Smooth muscle cell (in vitro differentiated cells): ENCODE data around the gene CDC42BPB. TPM values are rescaled to one million over a fixed set of nuclear protein-coding genes. Genes with fewer than 3 reads are reported as not detected.

Experiments used
- DNase-seq: peaks from one replicate; lab custom pipeline; 2025; ENCODE audit not compliant: unreplicated experiment; lab: John Stamatoyannopoulos, UW
- H2AFZ ChIP-seq: fragments of 200-600 bp; sonication (generic); 2 replicates; pipeline ENCODE4 v1.6.0; 2016; ENCODE audit warnings: antibody characterized with exemption, low read depth, mild to moderate bottlenecking
- H3F3A ChIP-seq: fragments of 200-600 bp; sonication (generic); 2 replicates; pipeline ENCODE4 v1.6.0; 2017; ENCODE audit warnings: antibody characterized with exemption, low read depth
- H3K27ac ChIP-seq: fragments of 200-600 bp; sonication (generic); 2 replicates; pipeline ENCODE4 v1.5.1; 2016; ENCODE audit warnings: low read depth, mild to moderate bottlenecking
- H3K27me3 ChIP-seq: fragments of 200-600 bp; sonication (generic); 2 replicates; pipeline ENCODE4 v1.6.1; 2016; ENCODE audit warnings: low read depth, mild to moderate bottlenecking
- H3K36me3 ChIP-seq: fragments of 200-600 bp; sonication (generic); 2 replicates; pipeline ENCODE4 v1.5.1; 2016; ENCODE audit warnings: low read depth
- H3K4me1 ChIP-seq: fragments of 200-600 bp; sonication (generic); 2 replicates; pipeline ENCODE4 v1.5.1; 2016; ENCODE audit warnings: low read depth
- H3K4me2 ChIP-seq: fragments of 200-600 bp; sonication (generic); 2 replicates; pipeline ENCODE4 v1.6.0; 2016; ENCODE audit warnings: mild to moderate bottlenecking
- H3K4me3 ChIP-seq: fragments of 200-600 bp; sonication (generic); 2 replicates; pipeline ENCODE4 v1.5.1; 2016; ENCODE audit warnings: mild to moderate bottlenecking
- H3K79me2 ChIP-seq: fragments of 200-600 bp; sonication (generic); 2 replicates; pipeline ENCODE4 v1.6.0; 2016; ENCODE audit warnings: low read depth, mild to moderate bottlenecking
- H3K9ac ChIP-seq: fragments of 200-600 bp; sonication (generic); 2 replicates; pipeline ENCODE4 v1.6.0; 2016; ENCODE audit warnings: low read depth
- H3K9me3 ChIP-seq: fragments of 200-600 bp; sonication (generic); replicated peaks from 2 replicates; pipeline ENCODE4 v1.5.1; 2016; ENCODE audit warnings: low read depth
- H4K20me1 ChIP-seq: fragments of 200-600 bp; sonication (generic); 2 replicates; pipeline ENCODE4 v1.6.0; 2016; ENCODE audit warnings: low read depth
- WGBS: methylation state at CpG from one replicate; pipeline ENCODE4 v1.1.7; 2016; ENCODE audit warnings: low lambda C conversion rate; 5-methylcytosine and 5-hydroxymethylcytosine counted together
- polyA plus RNA-seq: library from polyadenylated mRNA; unstranded; fragments of >200 nt; fragmentation: Nextera tagmentation; extraction: Ambion mirVana; gene quantifications from 2 replicates; pipeline ENCODE4 v1.2.1, GENCODE V29; 2016
- total RNA-seq: library from RNA; depleted of rRNA; stranded (reverse); fragments of >200 nt; gene quantifications from 2 replicates; pipeline ENCODE4 v1.2.3, GENCODE V29; 2014
- TF ChIP-seq, protein P1 (sequence below): fragments of 200-600 bp; sonication (generic); IDR thresholded peaks from 2 replicates; pipeline ENCODE4 v1.5.1; 2017; ENCODE audit warnings: borderline replicate concordance, mild to moderate bottlenecking, antibody characterized with exemption; ENCODE audit not compliant: insufficient read depth, poor library complexity, severe bottlenecking

The CDC42BPB gene
- total and polyA plus RNA-seq, 2 experiments from 2014 or later = 11.3 to 71.2 TPM

GRCh38 chr14:102917056-102917385 is 140.3 kb downstream of the CDC42BPB start:
- WGBS = 98% methylated on average over 6 of the region's 6 CpGs
- Histone ChIP-seq H3F3A (no peaks in the 10 kb centered on the region), H3K36me3 (no peaks in the 10 kb centered on the region), H3K9me3 (no peaks in the 10 kb centered on the region), H3K4me3 (no peak overlapping the region), H3K9ac (no peak overlapping the region), H4K20me1 (no peaks in the 10 kb centered on the region), H3K79me2 (no peaks in the 10 kb centered on the region), H3K27ac (no peak overlapping the region), H2AFZ (no peak overlapping the region), H3K4me1 (no peaks in the 10 kb centered on the region), H3K27me3 (peaks cover 11% of the 10 kb centered on the region), H3K4me2 (no peak overlapping the region)
- TF ChIP-seq, protein P1, sequence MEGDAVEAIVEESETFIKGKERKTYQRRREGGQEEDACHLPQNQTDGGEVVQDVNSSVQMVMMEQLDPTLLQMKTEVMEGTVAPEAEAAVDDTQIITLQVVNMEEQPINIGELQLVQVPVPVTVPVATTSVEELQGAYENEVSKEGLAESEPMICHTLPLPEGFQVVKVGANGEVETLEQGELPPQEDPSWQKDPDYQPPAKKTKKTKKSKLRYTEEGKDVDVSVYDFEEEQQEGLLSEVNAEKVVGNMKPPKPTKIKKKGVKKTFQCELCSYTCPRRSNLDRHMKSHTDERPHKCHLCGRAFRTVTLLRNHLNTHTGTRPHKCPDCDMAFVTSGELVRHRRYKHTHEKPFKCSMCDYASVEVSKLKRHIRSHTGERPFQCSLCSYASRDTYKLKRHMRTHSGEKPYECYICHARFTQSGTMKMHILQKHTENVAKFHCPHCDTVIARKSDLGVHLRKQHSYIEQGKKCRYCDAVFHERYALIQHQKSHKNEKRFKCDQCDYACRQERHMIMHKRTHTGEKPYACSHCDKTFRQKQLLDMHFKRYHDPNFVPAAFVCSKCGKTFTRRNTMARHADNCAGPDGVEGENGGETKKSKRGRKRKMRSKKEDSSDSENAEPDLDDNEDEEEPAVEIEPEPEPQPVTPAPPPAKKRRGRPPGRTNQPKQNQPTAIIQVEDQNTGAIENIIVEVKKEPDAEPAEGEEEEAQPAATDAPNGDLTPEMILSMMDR = no peak
- DNase-seq = no peak

DNA sequence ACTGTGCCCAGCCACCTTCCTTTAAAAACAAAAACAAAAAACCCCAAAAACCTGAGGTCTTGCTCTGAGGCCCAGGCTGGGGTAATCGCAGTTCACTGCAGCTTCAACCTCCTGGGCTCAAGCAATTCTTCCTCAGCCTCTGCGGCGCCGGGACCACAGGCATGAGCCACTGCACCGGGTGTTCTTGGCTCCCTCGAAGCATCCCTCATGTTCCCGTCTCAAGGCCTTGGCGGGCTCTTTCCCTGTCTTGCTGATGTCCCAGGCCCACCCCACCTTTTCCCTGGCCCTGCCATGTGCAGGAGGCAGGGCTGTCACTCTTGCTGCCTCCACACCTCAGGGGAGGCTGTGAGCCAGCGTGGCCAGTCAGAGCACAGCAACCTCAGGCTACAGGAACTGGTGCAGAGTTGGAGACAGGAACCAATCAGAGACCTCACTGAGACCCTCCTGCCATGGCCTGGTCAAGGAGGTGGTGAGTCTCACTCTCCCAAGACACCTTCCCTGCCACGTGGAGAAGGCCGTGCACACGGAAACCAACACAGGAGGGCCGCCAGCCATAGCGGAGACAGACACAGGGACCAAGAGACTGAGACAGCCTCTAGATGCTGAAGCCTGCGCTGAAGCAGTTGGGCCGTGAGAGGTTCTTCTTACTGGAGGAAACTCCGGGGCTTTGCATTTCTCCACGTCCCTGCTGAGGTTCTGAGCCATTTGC is 140.8 kb downstream of the CDC42BPB start:
- no peaks in the 10 kb centered on the region for H3K79me2 ChIP-seq
- H3F3A ChIP-seq = no peaks in the 10 kb centered on the region
- no peaks in the 10 kb centered on the region for H3K4me1 ChIP-seq
- no peak overlapping the region for H3K9ac ChIP-seq
- TF ChIP-seq, protein P1 = no peak
- H3K4me2 ChIP-seq = no peak overlapping the region
- no peak overlapping the region for H3K4me3 ChIP-seq
- no peaks in the 10 kb centered on the region for H3K9me3 ChIP-seq
- H3K36me3 ChIP-seq = no peaks in the 10 kb centered on the region
- H3K27me3 ChIP-seq = peaks cover 6% of the 10 kb centered on the region
- H4K20me1 ChIP-seq = no peaks in the 10 kb centered on the region
- H3K27ac ChIP-seq = no peak overlapping the region
- H2AFZ ChIP-seq = no peak overlapping the region
- no peak for DNase-seq
- WGBS = 91% methylated on average over 18 of the region's 18 CpGs

- no peaks in the 10 kb centered on the region for H3K9me3 ChIP-seq
- no peak overlapping the region for H3K9ac ChIP-seq
- H3K36me3 ChIP-seq = no peaks in the 10 kb centered on the region
- WGBS = 93% methylated on average over 19 of the region's 19 CpGs
- no peak overlapping the region for H3K4me2 ChIP-seq
- DNase-seq = no peak
- no peak overlapping the region for H3K27ac ChIP-seq
- H3F3A ChIP-seq = no peaks in the 10 kb centered on the region
- TF ChIP-seq, protein P1 = no peak
- H3K27me3 ChIP-seq = no peaks in the 10 kb centered on the region
- no peak overlapping the region for H3K4me3 ChIP-seq
- no peaks in the 10 kb centered on the region for H3K79me2 ChIP-seq
- no peak overlapping the region for H2AFZ ChIP-seq
- no peaks in the 10 kb centered on the region for H3K4me1 ChIP-seq
- no peaks in the 10 kb centered on the region for H4K20me1 ChIP-seq
These were observed 141.8 kb downstream of the CDC42BPB start for GRCh38 chr14:102915292-102916110.
